Activated CD8-positive, alpha-beta memory T cell treated with anti-CD3 and anti-CD28 coated beads, Interleukin-2, amount 10 ng/mL, durations not matched to agents 7 days and 5 days (primary cell): Measurements from ENCODE around the gene ARHGEF25. TPM values are rescaled to one million over a fixed set of nuclear protein-coding genes. Genes with fewer than 3 reads are reported as not detected.

Source experiments
- ATAC-seq: fragments of 150-1000 bp; cut with Tn5 transposase; one replicate; pipeline ENCODE4 v1.10.0; 2021; ENCODE audit warnings: moderate library complexity
- CTCF ChIA-PET: fragments of 350-600 bp; sonication (Branson Sonifier 250); formaldehyde crosslinking; loops from one replicate; lab custom pipeline; 2021; ENCODE audit warnings: antibody characterized with exemption; lab: Charles Lee
- DNase-seq: peaks from one replicate; pipeline ENCODE4 v3.0.0-alpha.2; 2020
- H3K27ac Mint-ChIP-seq: one replicate; pipeline ENCODE4 v1.8.0; 2021; ENCODE audit warnings: mild to moderate bottlenecking, mixed read lengths
- H3K27me3 Mint-ChIP-seq: one replicate; pipeline ENCODE4 v1.8.0; 2021; ENCODE audit warnings: mixed read lengths
- H3K36me3 Mint-ChIP-seq: one replicate; pipeline ENCODE4 v1.8.0; 2021; ENCODE audit warnings: mild to moderate bottlenecking, mixed read lengths
- H3K4me1 Mint-ChIP-seq: one replicate; pipeline ENCODE4 v1.8.0; 2021; ENCODE audit warnings: mixed read lengths
- H3K4me3 Mint-ChIP-seq: one replicate; pipeline ENCODE4 v1.8.0; 2021; ENCODE audit warnings: mild to moderate bottlenecking, moderate library complexity, mixed read lengths
- H3K9me3 Mint-ChIP-seq: one replicate; pipeline ENCODE4 v1.8.0; 2022; ENCODE audit warnings: low read depth, mixed read lengths
- total RNA-seq, 2 experiments: library from RNA; stranded (reverse); gene quantifications; one replicate each; pipeline ENCODE4 v1.2.3, GENCODE V29; 2021

ARHGEF25 gene
- total RNA-seq, 2 experiments from 2014 or later, result 0.70 to 0.84 TPM

- Mint-ChIP-seq H3K27me3 (no peaks in the 10 kb centered on the region), H3K4me1 (peaks cover 22% of the 10 kb centered on the region), H3K9me3 (no peaks in the 10 kb centered on the region), H3K27ac (peak overlapping the region; percentile 76), H3K36me3 (peaks cover 4% of the 10 kb centered on the region), H3K4me3 (peak overlapping the region; percentile 83)
- DNase-seq (no peak), ATAC-seq (no peak)
- CTCF ChIA-PET, result interaction anchor here (0.8 to 5.8 kb wide), 7 partner anchors 8 to 151 kb away, joined by 3 to 77 read pairs (median 4); partner anchors contain the start of gene B4GALNT1
These were observed 20.8 kb upstream of the ARHGEF25 start for GRCh38 chr12:57590479-57590863.

- H3K36me3 Mint-ChIP-seq, result peaks cover 8% of the 10 kb centered on the region
These were observed 20.1 kb upstream of the ARHGEF25 start, which contains the start of gene PIP4K2C for GRCh38 chr12:57590864-57591781. TSS of gene PIP4K2C (plus strand) at chr12:57591192. CDS start at chr12:57591290, 98 bp downstream.

GRCh38 chr12:57591782-57592325 lies 19.4 kb upstream of the ARHGEF25 start:
- Mint-ChIP-seq H3K27me3 (no peaks in the 10 kb centered on the region), H3K4me1 (peaks cover 22% of the 10 kb centered on the region), H3K36me3 (peaks cover 10% of the 10 kb centered on the region), H3K9me3 (no peaks in the 10 kb centered on the region), H3K27ac (peak overlapping the region; percentile 81), H3K4me3 (peak overlapping the region; percentile 83)
- CTCF ChIA-PET, result interaction anchor here (1.0 to 5.8 kb wide), 14 partner anchors 9 to 349 kb away, joined by 3 to 77 read pairs (median 5); partner anchors contain the start of genes ARHGEF25, B4GALNT1 and GLI1
- ATAC-seq (no peak), DNase-seq (no peak)

More at GRCh38 chr12:57590864-57591781, 20.1 kb upstream of the ARHGEF25 start, which contains the start of gene PIP4K2C:
- Mint-ChIP-seq H3K27me3 (no peaks in the 10 kb centered on the region), H3K27ac (peak within 1 kb of the TSS; percentile 81), H3K4me3 (peak within 1 kb of the TSS; percentile 83), H3K4me1 (peaks cover 22% of the 10 kb centered on the region), H3K9me3 (no peaks in the 10 kb centered on the region)
- DNase-seq, result peak; percentile 89
- peak; percentile 98 for ATAC-seq
- CTCF ChIA-PET, result interaction anchor here (0.6 to 5.8 kb wide), 15 partner anchors 9 to 349 kb away, joined by 3 to 77 read pairs (median 5); partner anchors contain the start of genes ARHGEF25, B4GALNT1 and OS9

GRCh38 chr12:57592551-57593165 lies 18.6 kb upstream of the ARHGEF25 start:
- ATAC-seq (no peak), DNase-seq (no peak)
- H3K27ac Mint-ChIP-seq, result no peak overlapping the region
- peaks cover 15% of the 10 kb centered on the region for H3K36me3 Mint-ChIP-seq
- CTCF ChIA-PET, result interaction anchor here (1.0 to 5.8 kb wide), 8 partner anchors 10 to 134 kb away, joined by 3 to 77 read pairs (median 6); partner anchors contain the start of genes B4GALNT1 and GLI1
- H3K9me3 Mint-ChIP-seq, result no peaks in the 10 kb centered on the region
- peak overlapping the region; percentile 83 for H3K4me3 Mint-ChIP-seq
- H3K27me3 Mint-ChIP-seq, result no peaks in the 10 kb centered on the region
- H3K4me1 Mint-ChIP-seq, result peaks cover 22% of the 10 kb centered on the region

- no peak for DNase-seq
- no peak for ATAC-seq
- CTCF ChIA-PET, result interaction anchor here (1.0 to 5.8 kb wide), 7 partner anchors 11 to 133 kb away, joined by 3 to 77 read pairs (median 3); partner anchors contain the start of genes B4GALNT1 and GLI1
- Mint-ChIP-seq H3K27me3 (no peaks in the 10 kb centered on the region), H3K4me3 (no peak overlapping the region), H3K36me3 (peaks cover 17% of the 10 kb centered on the region), H3K4me1 (peaks cover 22% of the 10 kb centered on the region), H3K9me3 (no peaks in the 10 kb centered on the region), H3K27ac (no peak overlapping the region)
These were observed 18.0 kb upstream of the ARHGEF25 start for GRCh38 chr12:57593187-57593586.

GRCh38 chr12:57600395-57600794 lies 10.8 kb upstream of the ARHGEF25 start:
- no peaks in the 10 kb centered on the region for H3K27me3 Mint-ChIP-seq
- peaks cover 12% of the 10 kb centered on the region for H3K4me1 Mint-ChIP-seq
- H3K36me3 Mint-ChIP-seq, result peaks cover 37% of the 10 kb centered on the region
- DNase-seq (no peak), ATAC-seq (no peak)
- H3K4me3 Mint-ChIP-seq, result no peak overlapping the region
- H3K27ac Mint-ChIP-seq, result no peak overlapping the region
- CTCF ChIA-PET, result interaction anchor here (1.1 to 2.5 kb wide), 3 partner anchors 16 to 22 kb away, joined by 3 to 10 read pairs (median 8); no protein-coding TSS in a partner anchor
- no peaks in the 10 kb centered on the region for H3K9me3 Mint-ChIP-seq

GRCh38 chr12:57602544-57602943 lies 8.7 kb upstream of the ARHGEF25 start:
- no peak overlapping the region for H3K27ac Mint-ChIP-seq
- DNase-seq (no peak), ATAC-seq (no peak)
- peaks cover 17% of the 10 kb centered on the region for H3K4me1 Mint-ChIP-seq
- H3K9me3 Mint-ChIP-seq, result no peaks in the 10 kb centered on the region
- no peaks in the 10 kb centered on the region for H3K27me3 Mint-ChIP-seq
- CTCF ChIA-PET, result interaction anchor here (1.4 kb wide), 1 partner anchor 10 kb away, joined by 4 read pairs; no protein-coding TSS in a partner anchor
- H3K4me3 Mint-ChIP-seq, result no peak overlapping the region
- peaks cover 27% of the 10 kb centered on the region for H3K36me3 Mint-ChIP-seq

- no peaks in the 10 kb centered on the region for H3K9me3 Mint-ChIP-seq
- H3K27ac Mint-ChIP-seq, result peak overlapping the region; percentile 57
- H3K4me3 Mint-ChIP-seq, result peak overlapping the region; percentile 74
- no peak for DNase-seq
- ATAC-seq, result no peak
- no peaks in the 10 kb centered on the region for H3K27me3 Mint-ChIP-seq
- H3K36me3 Mint-ChIP-seq, result peaks cover 24% of the 10 kb centered on the region
- H3K4me1 Mint-ChIP-seq, result peaks cover 17% of the 10 kb centered on the region
- CTCF ChIA-PET, result interaction anchor here (1.3 to 1.4 kb wide), 2 partner anchors 10 to 18 kb away, joined by 4 read pairs; no protein-coding TSS in a partner anchor
These were observed 7.9 kb upstream of the ARHGEF25 start for GRCh38 chr12:57603324-57603723.

GRCh38 chr12:57603815-57604453 lies 7.3 kb upstream of the ARHGEF25 start:
- Mint-ChIP-seq H3K27ac (peak overlapping the region; percentile 41), H3K27me3 (no peaks in the 10 kb centered on the region), H3K36me3 (peaks cover 22% of the 10 kb centered on the region), H3K4me1 (peaks cover 17% of the 10 kb centered on the region), H3K4me3 (peak overlapping the region; percentile 74), H3K9me3 (no peaks in the 10 kb centered on the region)
- ATAC-seq, result no peak
- CTCF ChIA-PET, result interaction anchor here (1.3 to 1.4 kb wide), 2 partner anchors 9 to 17 kb away, joined by 4 read pairs; no protein-coding TSS in a partner anchor
- DNase-seq, result no peak

GRCh38 chr12:57604454-57604991 lies 6.7 kb upstream of the ARHGEF25 start, which contains the start of gene DTX3:
TSS of gene DTX3 (plus strand) at chr12:57604824. CDS start at chr12:57606518, 1,694 bp downstream.
- no peaks in the 10 kb centered on the region for H3K9me3 Mint-ChIP-seq
- peaks cover 22% of the 10 kb centered on the region for H3K36me3 Mint-ChIP-seq
- DNase-seq, result peak; percentile 66
- peak within 1 kb of the TSS; percentile 78 for H3K27ac Mint-ChIP-seq
- peak; percentile 80 for ATAC-seq
- H3K4me3 Mint-ChIP-seq, result peak within 1 kb of the TSS; percentile 74
- CTCF ChIA-PET, result interaction anchor here (1.3 to 2.5 kb wide), 6 partner anchors 12 to 23 kb away, joined by 3 to 9 read pairs (median 5); partner anchors contain the start of gene PIP4K2C
- H3K27me3 Mint-ChIP-seq, result no peaks in the 10 kb centered on the region
- H3K4me1 Mint-ChIP-seq, result peaks cover 17% of the 10 kb centered on the region

GRCh38 chr12:57604992-57605810 lies 6.0 kb upstream of the ARHGEF25 start:
- Mint-ChIP-seq H3K27ac (peak overlapping the region; percentile 78), H3K36me3 (peaks cover 18% of the 10 kb centered on the region), H3K27me3 (peaks cover under 1% of the 10 kb centered on the region), H3K4me1 (peaks cover 17% of the 10 kb centered on the region), H3K4me3 (peak overlapping the region; percentile 74), H3K9me3 (no peaks in the 10 kb centered on the region)
- DNase-seq (no peak), ATAC-seq (peak; percentile 64)
- CTCF ChIA-PET, result interaction anchor here (1.3 to 2.5 kb wide), 5 partner anchors 11 to 22 kb away, joined by 3 to 9 read pairs (median 5); partner anchors contain the start of gene PIP4K2C
